Measurements from ENCODE around the gene PLXDC1. TPM values are rescaled to one million over a fixed set of nuclear protein-coding genes. Genes with fewer than 3 reads are reported as not detected.

PLXDC1 gene
- total RNA-seq, 1 donor from 2014 or later = 0.28 TPM

- no peak overlapping the region for H3K4me3 Mint-ChIP-seq
- H3K36me3 Mint-ChIP-seq (ENCODE audit: low read depth) = no peaks in the 10 kb centered on the region
- H3K4me1 Mint-ChIP-seq = no peaks in the 10 kb centered on the region
- no peaks in the 10 kb centered on the region for H3K9me3 Mint-ChIP-seq
- no peak for DNase-seq (ENCODE audit: low read depth, low spot score)
- H3K27ac Mint-ChIP-seq (ENCODE audit: unreplicated experiment) = no peak overlapping the region
- peaks cover 2% of the 10 kb centered on the region for H3K27me3 Mint-ChIP-seq (ENCODE audit: low read depth)
- TF ChIP-seq CTCF (conservative IDR thresholded peaks at IDR 0.05) = no peak
Measured at GRCh38 chr17:39114723-39115122, 36.7 kb downstream of the PLXDC1 start.

GRCh38 chr17:39113871-39114270 is 37.6 kb downstream of the PLXDC1 start:
- no peak overlapping the region for H3K4me3 Mint-ChIP-seq
- peaks cover 2% of the 10 kb centered on the region for H3K27me3 Mint-ChIP-seq (ENCODE audit: low read depth)
- no peak overlapping the region for H3K27ac Mint-ChIP-seq (ENCODE audit: unreplicated experiment)

GRCh38 chr17:39110435-39111136 is 40.9 kb downstream of the PLXDC1 start:
- H3K4me1 Mint-ChIP-seq = peaks cover 5% of the 10 kb centered on the region
- peaks cover 2% of the 10 kb centered on the region for H3K27me3 Mint-ChIP-seq (ENCODE audit: low read depth)
- no peak overlapping the region for H3K4me3 Mint-ChIP-seq
- H3K9me3 Mint-ChIP-seq = no peaks in the 10 kb centered on the region
- TF ChIP-seq CTCF (conservative IDR thresholded peaks at IDR 0.05) = no peak
- no peaks in the 10 kb centered on the region for H3K36me3 Mint-ChIP-seq (ENCODE audit: low read depth)
- DNase-seq (ENCODE audit: low read depth, low spot score) = no peak
- no peak overlapping the region for H3K27ac Mint-ChIP-seq (ENCODE audit: unreplicated experiment)

More at GRCh38 chr17:39113871-39114270, 37.6 kb downstream of the PLXDC1 start:
- DNase-seq (ENCODE audit: low read depth, low spot score) = no peak
- Mint-ChIP-seq H3K9me3 (no peaks in the 10 kb centered on the region), H3K36me3 (ENCODE audit: low read depth) (no peaks in the 10 kb centered on the region), H3K4me1 (peaks cover under 1% of the 10 kb centered on the region)
- no peak for TF ChIP-seq CTCF (conservative IDR thresholded peaks at IDR 0.05)

- Mint-ChIP-seq H3K9me3 (no peaks in the 10 kb centered on the region), H3K27ac (ENCODE audit: unreplicated experiment) (no peak overlapping the region), H3K4me3 (no peak overlapping the region), H3K36me3 (ENCODE audit: low read depth) (no peaks in the 10 kb centered on the region), H3K27me3 (ENCODE audit: low read depth) (no peaks in the 10 kb centered on the region), H3K4me1 (peaks cover 12% of the 10 kb centered on the region)
- no peak for TF ChIP-seq CTCF (conservative IDR thresholded peaks at IDR 0.05)
- no peak for DNase-seq (ENCODE audit: low read depth, low spot score)
Measured at GRCh38 chr17:39108461-39109375, 42.7 kb downstream of the PLXDC1 start.

GRCh38 chr17:39107973-39108372 is 43.5 kb downstream of the PLXDC1 start:
- DNase-seq (ENCODE audit: low read depth, low spot score) = no peak
- no peak overlapping the region for H3K27ac Mint-ChIP-seq (ENCODE audit: unreplicated experiment)

More at GRCh38 chr17:39107973-39108372, 43.5 kb downstream of the PLXDC1 start:
- Mint-ChIP-seq H3K4me3 (no peak overlapping the region), H3K36me3 (ENCODE audit: low read depth) (no peaks in the 10 kb centered on the region), H3K4me1 (peaks cover 12% of the 10 kb centered on the region), H3K27me3 (ENCODE audit: low read depth) (no peaks in the 10 kb centered on the region), H3K9me3 (no peaks in the 10 kb centered on the region)
- no peak for TF ChIP-seq CTCF (conservative IDR thresholded peaks at IDR 0.05)
